Keratinocyte (primary cell): Measurements from ENCODE around the gene BPNT1.

Experiments
- EZH2 ChIP-seq: IDR thresholded peaks from one replicate; pipeline ENCODE4 v1.6.1; 2012; ENCODE audit warnings: inconsistent platforms, mild to moderate bottlenecking, low read length, moderate library complexity
- TF ChIP-seq, protein P1 (sequence below), 3 experiments: IDR thresholded peaks in 1 of 3; conservative IDR thresholded peaks in 1 of 3; optimal IDR thresholded peaks in 1 of 3; 2 replicates in 2 of 3; 3 replicates in 1 of 3; pipeline versions ENCODE3 to v1.5.1; 2011; ENCODE audit warnings: low read length in 3 of 3, mild to moderate bottlenecking in 3 of 3, moderate library complexity in 2 of 3, control low read depth in 1 of 3, inconsistent platforms in 1 of 3; ENCODE audit not compliant: insufficient read depth in 2 of 3; ENCODE audit errors: extremely low read depth in 1 of 3

DNA sequence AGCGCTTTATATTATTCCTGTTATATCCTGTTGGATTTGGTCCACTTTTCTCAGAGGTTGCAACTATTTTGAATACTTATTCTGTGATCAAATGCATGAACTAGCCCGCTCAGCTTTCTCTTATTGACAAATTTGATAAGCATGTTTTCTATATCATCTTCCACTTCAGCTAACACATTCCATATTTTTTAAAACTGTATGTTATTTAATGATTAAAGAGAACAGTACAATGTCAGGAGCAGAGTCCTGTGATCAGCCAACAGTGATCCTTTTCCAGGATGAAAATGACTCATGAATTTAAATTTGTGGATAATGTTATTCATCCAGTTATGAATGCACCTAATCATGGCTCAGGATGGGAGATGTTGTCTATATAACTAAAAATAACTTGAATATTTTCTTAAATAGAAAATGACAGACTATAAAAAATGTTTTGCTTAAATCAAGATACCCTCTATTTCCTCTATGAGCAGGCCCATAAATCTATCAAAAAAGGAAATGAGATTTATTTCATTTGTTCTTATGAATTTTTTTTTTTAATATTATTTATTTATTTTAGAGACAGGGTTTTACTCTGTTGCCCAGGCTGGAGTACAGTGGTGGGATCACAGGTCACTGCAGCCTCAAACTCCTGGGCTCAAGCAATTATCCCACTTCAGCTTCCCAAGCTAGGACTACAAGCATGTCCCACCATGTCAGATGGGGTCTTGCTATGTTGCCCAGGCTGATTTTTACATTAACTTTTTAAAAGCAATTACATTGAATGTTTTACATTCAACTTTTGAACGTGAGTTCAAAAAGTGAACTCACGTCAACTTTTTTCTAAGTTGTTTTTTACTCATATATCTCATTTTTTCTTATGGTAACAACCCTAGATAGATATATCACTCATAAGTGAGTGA, 12.5 kb downstream of the BPNT1 start:
- TF ChIP-seq, protein P1, sequence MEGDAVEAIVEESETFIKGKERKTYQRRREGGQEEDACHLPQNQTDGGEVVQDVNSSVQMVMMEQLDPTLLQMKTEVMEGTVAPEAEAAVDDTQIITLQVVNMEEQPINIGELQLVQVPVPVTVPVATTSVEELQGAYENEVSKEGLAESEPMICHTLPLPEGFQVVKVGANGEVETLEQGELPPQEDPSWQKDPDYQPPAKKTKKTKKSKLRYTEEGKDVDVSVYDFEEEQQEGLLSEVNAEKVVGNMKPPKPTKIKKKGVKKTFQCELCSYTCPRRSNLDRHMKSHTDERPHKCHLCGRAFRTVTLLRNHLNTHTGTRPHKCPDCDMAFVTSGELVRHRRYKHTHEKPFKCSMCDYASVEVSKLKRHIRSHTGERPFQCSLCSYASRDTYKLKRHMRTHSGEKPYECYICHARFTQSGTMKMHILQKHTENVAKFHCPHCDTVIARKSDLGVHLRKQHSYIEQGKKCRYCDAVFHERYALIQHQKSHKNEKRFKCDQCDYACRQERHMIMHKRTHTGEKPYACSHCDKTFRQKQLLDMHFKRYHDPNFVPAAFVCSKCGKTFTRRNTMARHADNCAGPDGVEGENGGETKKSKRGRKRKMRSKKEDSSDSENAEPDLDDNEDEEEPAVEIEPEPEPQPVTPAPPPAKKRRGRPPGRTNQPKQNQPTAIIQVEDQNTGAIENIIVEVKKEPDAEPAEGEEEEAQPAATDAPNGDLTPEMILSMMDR (optimal IDR thresholded peaks at IDR 0.05 in 1 of 3, IDR thresholded peaks at IDR 0.05 in 1 of 3, conservative IDR thresholded peaks at IDR 0.05 in 1 of 3; ENCODE audit: extremely low read depth in 1 of 3, insufficient read depth in 2 of 3, low read length in 3 of 3) = no peak
- TF ChIP-seq EZH2 = no peak
